GM18499 (cell line): Measurements from ENCODE around the gene MTUS2.

Experiments used
- ATAC-seq: cut with Tn5 transposase; IDR thresholded peaks from one replicate; pipeline ENCODE4 v1.9.1; 2021; ENCODE audit warnings: moderate number of reproducible peaks; ENCODE audit not compliant: insufficient read depth, unreplicated experiment

The MTUS2 gene

GRCh38 chr13:29491248-29491647, 671.1 kb downstream of the MTUS2 start:
- ATAC-seq, result no peak

GRCh38 chr13:29493796-29494195, 673.7 kb downstream of the MTUS2 start:
- no peak for ATAC-seq

DNA sequence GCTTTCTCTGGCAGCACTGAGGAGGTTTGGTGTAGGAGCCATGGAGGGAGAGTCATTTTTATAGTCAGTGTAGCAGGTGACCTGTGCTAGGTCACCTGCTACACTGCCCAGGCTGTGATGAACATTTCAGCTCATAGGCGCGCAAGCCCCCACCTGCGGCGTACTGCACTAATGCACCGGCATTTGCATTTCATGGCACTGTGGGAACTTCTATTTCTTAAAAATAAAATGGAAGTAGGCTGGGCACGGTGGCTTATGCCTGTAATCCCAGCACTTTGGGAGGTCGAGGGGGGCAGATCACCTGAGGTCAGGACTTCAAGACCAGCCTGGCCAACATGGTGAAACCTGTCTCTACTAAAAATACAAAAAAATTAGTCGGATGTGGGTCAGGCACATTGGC, 674.4 kb downstream of the MTUS2 start:
- no peak for ATAC-seq

- ATAC-seq, result no peak
Observed at GRCh38 chr13:29496241-29496712, 676.1 kb downstream of the MTUS2 start.

GRCh38 chr13:29497137-29497654, 677.1 kb downstream of the MTUS2 start:
- no peak for ATAC-seq

GRCh38 chr13:29498426-29499040, 678.4 kb downstream of the MTUS2 start:
- no peak for ATAC-seq

- no peak for ATAC-seq
Observed at GRCh38 chr13:29499506-29500165, 679.5 kb downstream of the MTUS2 start.

DNA sequence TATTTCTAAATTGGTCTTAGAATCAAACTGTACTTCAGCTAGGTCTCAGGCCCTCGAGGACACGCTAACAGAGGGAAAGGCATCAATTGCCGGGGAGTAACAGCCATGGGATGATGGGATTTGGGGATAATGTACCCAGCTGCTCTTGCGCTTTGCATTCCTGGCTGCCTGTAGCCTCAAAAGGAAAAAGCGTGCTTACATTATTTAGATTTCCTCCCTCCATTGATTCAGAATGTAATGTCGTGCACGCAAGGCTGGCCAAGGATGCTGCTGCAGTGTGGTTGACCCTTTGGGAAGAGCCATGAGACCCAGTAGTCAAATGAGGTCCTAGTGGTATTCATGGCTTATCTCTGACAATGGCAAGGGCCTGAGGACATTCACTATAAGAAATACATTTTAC, 680.2 kb downstream of the MTUS2 start:
- ATAC-seq, result no peak

- ATAC-seq, result no peak
Observed at GRCh38 chr13:29501674-29502073, 681.5 kb downstream of the MTUS2 start.

GRCh38 chr13:29502391-29503008, 682.4 kb downstream of the MTUS2 start:
- no peak for ATAC-seq

- no peak for ATAC-seq
Observed at GRCh38 chr13:29503041-29503837, 683.1 kb downstream of the MTUS2 start.

DNA sequence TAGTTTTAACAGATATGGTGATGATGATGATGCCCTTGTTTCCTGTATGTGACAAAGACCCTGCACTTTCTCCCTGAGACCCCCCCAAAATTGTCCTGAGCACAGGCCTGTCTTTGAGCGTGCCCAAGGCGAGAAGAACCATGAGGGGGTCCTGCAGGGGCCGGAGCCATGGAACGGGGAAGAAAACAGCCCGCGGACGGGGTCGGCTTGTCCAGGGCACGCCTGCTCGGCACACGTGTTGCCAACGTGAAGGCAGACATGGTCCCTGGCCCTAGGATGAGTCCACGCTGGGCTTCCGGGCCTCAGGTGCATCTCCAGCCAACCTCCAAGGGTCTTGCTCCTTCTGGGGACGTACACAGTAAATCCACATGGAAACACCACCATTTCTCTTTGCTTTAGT, 684.6 kb downstream of the MTUS2 start:
- no peak for ATAC-seq

GRCh38 chr13:29505511-29505910, 685.4 kb downstream of the MTUS2 start:
- no peak for ATAC-seq

DNA sequence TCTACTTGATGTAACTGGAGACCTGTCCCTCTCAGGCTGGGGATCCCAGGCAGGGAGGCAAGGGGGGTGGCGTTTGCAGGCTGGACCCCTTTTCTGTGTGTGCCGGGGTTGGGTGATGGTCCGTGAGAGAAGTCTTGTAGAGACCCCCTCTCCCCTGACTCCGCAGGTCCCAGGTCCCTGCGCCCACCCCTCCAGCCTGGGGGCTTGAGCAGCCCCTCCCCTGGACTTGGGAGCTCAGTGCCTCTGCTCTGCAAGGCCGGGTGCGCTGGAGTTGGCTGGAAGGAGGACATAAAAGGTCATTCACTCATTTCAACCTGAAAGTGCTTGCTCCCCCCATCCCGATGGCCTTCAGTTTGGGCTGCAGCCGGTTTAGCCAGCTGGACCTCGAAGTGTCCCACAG, 685.8 kb downstream of the MTUS2 start:
- ATAC-seq, result no peak

DNA sequence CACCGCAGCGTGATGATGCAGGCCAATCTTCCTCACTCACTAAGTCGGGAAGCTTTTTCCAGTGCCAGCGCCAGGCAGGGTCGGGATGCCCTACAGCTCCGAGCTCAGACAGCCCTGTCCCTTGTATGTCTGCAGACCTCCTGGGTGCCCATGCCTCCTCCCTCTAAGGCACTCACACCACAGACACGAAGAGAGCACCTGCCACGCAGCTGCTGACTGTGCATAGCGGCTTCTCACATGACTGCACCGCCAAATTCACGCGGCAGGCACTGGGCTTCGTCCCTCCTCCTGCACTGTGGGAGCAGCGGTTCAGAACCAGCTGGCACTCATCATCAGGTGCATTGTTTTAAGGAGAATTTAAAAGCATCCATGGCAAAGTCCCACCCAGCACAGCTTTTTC, 687.2 kb downstream of the MTUS2 start:
- no peak for ATAC-seq

- no peak for ATAC-seq
Observed at GRCh38 chr13:29508130-29508875, 688.2 kb downstream of the MTUS2 start.

GRCh38 chr13:29508876-29509252, 688.7 kb downstream of the MTUS2 start:
- no peak for ATAC-seq

GRCh38 chr13:29509999-29510589, 690.0 kb downstream of the MTUS2 start:
- no peak for ATAC-seq

DNA sequence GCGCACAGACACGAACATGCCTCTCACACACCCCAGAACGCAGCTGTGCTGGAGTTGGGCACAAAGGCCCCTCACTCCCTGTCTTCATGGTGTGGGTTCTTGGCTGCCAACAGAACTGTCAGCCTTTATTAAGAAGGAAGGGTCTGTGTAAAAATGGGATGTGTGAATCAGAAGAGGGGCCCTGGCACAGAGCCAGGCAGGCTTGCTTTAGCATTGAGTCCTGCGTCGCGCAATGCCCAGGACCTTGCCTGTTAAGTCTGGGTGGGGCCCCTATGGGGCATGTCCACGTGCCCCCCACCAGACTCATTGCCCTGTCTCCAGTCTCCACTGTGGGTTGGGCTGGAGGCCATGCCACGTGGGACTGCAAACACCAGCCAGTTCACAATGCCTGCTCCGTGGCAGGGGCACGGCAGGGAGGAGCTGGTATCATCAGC, 690.5 kb downstream of the MTUS2 start:
- ATAC-seq, result no peak
